Measurements from ENCODE around the gene THADA.

Gene THADA

DNA sequence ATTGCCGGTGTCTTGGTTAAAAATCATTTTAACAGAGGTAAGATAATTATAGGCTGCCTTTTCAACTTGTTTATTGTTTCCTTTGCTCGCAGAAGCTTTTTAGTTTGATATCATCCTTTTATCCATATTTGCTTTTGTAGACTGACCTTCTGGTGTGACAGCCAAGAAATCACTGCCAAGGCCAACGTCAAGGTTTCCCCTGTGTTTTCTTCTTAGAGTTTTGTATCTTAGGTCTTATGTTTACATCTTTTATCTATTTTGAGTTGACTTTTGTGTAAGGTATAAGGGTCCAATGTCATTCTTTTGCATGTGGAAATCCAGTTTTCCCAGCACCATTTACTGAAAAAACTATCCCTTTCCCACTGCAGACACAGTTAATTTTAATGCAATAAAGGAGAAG, 240.4 kb downstream of the THADA start:
- no peak for DNase-seq (ENCODE audit: low spot score)

DNA sequence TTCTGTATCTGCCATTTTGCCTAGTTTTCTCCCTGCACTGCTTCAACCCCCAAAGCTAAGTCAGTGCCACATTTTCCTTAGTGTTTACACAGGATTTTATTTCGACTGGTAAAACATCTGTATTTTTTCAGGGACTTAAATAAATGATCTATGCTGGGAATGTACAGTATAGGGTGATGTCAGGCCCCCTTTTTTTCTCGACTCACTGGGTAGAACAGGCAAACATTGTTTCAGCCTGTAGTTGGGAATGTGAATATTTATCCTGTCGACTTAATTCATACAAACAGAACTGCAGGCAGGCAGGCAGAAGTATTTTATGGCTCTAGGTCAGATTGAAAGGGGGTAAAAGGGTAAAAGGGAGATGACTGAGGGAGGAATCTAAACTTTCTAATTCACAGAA, 245.9 kb downstream of the THADA start:
- no peak for DNase-seq (ENCODE audit: low spot score)

DNA sequence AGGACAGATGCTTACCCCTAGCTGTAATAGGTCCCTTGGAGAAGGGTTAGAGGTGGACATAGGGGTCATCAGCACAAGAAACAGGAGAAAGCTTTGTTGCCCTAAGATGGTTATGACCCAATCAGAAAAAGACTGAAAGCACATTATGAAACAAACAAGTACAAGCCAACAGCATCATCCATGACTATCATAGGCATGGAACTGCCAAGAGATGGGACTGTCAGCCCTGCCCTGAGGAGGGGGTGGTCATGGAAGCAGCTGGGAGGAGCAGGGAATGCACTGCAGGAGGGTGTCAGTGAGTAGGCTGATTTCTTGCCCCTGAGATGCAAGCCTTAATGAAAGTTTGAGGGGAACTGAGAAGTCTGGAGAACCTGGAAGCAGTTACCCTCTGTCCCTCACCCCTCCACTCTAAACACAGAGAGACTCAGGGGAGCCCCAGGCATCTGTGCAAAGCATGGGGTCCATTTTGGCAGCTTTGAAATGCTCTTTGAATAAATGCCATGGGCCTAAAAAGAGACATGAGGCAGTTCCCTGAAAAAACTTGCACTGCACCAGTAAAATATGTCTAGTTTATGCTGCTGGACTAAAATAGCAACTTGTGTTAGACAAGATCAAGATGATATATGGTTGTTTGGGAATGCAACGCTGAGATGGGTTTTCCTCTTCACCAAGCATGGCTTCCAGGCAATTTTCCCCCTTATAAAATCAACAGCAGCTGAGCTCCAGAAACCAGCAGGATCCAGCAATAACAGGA, 246.8 kb downstream of the THADA start:
- DNase-seq (ENCODE audit: low spot score), result no peak

DNA sequence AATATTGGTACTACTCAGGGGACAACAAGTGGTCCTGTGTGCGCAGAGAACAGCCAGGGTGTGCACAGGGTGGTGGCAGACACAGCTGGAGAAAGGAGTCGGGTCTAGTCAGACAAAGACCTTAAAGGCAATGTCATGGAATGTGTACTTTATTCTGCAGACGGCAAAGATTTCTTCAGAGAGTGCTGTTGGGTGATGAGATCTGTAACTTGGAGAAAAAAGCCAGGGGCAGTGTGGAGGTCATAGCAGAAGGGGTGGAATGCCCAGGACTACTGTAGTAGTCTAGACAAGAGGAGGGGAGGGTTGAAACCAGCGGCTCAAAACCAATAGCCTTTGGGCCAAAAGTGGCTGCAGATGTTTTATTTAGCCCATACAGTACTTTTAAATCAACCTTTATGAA, 248.1 kb downstream of the THADA start:
- DNase-seq (ENCODE audit: low spot score), result no peak

DNA sequence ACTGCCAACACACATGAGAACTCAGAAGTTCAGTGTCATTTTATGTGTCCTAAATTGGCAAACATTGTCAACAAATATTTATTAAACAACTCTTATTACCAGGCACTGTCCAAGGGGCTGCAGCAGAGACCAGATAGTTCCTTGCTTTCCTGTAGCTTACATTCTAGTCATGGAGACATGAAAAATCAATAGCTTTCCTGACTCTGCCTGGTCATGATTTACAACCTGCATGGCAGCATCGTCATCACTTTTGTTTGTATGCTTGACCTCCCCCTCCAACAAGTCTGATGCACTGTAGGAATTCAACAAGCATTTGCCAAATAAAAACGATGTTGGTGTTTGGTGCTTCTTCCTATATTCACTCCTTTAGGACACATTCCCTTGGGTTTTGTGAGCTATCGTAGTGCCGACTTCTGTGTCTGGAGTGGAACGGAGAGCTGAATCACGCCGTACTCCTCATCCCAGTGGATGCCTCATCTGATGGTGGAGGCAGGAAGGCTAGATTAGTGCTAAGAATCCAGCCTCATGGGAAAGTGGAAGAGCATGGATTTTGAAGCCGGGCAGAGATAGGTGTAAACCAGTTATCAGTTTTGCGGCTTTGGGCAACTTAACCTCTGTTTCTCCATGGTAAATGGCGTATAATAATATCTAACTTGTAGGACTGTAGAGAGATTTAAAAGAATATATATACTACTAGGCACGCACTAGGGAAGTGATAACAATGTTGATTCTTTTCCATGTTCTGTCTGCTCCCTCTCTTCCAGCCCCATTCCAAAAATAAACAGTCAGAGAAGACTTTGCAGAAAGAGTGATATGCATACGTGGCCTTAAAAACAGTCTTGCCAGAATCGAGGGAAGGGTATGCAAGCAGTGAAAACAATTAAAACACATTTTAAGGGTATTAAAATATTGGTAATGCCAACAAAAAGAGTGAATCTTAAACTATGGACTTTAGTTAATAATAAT, 249.0 kb downstream of the THADA start:
- no peak for DNase-seq (ENCODE audit: low spot score)

DNA sequence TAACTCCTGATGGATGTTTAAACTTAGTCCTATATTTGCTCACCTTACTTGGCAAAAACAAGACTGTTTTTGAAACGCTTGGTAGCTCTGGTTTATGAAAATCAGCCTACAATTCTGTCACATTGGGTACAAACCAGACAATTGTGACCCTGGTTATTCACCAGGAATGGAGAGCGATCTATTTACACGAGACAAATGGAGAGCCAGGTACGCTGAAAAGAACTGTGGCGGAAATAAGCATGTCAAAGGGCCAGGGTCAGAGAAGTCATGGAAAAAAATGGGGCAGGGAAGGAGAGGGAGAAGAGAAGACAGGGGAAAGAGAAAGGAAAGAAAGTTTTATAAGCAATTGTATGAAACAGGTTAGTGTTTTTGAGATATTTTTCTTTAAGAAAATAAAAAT, 250.0 kb downstream of the THADA start:
- no peak for DNase-seq (ENCODE audit: low spot score)

DNA sequence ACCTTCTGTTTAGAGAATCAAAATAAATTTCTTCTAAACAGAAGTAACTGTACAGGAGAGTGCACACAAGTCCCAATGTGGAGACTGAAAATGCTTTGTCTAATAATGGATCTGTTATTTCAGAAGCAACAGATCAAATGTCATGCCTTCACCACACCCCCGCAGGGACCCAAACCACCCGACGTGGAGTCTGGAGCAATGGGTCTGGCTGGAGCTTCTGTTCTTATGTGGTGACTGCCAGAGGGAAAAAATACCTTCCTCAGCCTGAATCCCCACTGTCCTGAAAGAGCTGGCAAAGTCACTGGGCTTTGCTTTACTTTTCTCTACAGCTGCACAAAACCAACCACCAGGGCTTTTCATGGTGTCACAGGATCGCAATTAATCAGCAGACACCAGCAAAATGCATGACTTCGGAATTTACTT, 250.4 kb downstream of the THADA start:
- no peak for DNase-seq (ENCODE audit: low spot score)

DNA sequence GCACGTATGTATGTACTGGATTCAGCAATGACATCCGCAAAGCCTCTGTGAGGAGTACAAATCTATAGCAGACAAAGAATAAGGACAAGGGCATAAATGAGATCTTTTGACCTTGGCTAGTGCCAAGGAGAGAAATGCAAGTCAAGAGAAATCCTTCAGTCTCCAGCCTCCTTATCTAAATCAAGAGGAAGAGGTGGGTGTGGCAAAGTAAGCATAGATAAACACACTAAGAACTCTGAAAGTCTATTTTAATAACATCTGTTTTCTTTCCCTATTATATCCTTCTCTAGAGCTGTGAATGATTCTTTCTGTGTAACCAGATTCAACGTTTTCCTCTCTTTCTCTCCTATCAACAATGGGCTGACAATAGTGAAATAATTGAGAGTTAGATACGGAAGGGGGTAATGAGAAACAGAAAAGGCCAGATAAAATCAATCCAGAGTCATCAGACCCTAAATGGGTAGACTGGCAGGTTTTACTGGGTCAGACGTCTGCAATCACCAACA, 250.9 kb downstream of the THADA start:
- no peak for DNase-seq (ENCODE audit: low spot score)

DNA sequence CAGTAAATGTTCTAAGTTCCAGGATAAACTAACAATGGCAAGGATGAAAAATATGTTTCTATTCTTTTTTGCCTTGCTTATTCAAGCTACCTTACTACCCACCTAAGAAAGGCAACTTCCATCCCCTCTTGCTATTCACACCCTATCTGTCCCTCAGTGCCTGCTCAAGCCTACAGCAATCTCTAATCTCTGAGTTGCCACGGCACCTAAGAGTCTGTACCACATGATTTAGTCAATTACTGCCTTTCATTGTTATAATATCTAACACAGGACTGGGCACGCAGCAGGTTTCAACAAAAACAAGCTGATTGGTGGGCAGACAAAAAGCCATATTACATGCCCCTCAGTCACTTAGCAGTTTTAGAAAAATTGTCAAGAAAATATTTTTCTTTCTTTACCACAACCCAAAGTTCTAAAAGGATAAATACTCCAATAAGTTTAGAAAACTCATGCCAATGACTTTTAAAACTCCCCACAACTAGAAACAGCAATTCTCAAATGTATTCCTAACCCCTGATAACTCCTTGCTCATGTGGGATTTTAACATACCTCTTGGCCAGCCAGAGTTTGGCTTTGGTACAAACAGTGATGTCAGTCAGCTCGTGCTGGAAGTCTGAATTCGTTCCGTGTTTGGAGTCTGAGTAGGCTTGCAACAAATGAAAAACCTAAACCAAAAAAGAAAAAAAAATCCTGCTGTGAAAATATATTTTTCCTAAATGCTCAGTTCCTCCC, 252.1 kb downstream of the THADA start:
- DNase-seq (ENCODE audit: low spot score), result no peak

DNA sequence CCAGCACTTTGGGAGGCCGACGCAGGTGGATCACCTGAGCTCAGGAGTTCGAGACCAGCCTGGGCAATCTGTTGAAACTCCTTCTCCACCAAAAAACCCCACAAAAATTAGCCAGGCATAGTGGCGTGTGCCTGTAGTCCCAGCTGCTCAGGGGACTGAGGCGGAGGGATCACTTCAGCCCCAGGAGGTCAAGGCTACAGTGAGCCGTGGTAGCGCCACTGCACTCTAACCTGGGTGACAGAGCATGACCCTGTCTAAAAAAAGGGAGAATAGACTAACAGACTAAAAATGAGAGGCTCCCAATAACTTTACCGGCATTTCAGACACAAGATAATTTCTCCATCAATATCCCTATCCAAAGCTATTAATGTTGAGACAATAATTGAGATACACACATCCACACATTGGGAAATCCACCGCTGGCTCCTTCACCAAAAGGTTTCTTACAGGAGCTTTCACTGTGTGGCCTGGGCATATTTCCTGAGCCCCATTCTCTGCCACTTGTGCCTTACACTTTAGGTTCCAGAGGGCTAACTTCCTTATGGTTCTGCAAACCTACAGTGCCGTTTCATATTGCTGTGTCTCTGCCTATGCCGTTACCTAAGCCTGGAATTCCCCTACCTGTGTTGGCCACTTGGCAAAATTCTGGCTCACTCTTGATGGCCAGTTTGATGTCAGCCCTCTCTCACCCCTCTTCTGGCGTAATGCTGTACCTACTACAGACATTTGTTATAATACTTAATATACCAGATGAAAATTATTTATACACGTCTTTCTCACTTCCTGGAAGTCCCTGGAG, 253.7 kb downstream of the THADA start:
- DNase-seq (ENCODE audit: low spot score), result no peak

DNA sequence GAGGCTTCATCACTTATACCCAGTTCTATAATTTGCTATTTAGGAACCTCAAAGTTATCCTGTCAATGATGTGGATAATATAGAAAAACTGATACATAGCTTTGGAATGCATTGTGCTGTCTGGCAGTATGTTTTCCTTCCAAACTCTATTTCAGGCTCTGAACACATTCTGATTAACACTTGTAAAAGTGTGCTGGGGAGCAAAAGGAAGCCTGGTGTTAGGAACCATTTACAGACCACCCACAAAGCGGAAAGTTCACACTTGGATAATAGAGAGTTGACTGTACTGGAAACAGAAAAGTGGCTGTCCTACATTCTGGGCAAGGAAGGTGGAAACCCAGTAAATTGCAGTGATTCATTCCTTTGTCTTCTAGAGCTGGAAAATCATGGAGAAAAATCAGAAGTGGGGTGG, 254.9 kb downstream of the THADA start:
- DNase-seq (ENCODE audit: low spot score), result no peak

DNA sequence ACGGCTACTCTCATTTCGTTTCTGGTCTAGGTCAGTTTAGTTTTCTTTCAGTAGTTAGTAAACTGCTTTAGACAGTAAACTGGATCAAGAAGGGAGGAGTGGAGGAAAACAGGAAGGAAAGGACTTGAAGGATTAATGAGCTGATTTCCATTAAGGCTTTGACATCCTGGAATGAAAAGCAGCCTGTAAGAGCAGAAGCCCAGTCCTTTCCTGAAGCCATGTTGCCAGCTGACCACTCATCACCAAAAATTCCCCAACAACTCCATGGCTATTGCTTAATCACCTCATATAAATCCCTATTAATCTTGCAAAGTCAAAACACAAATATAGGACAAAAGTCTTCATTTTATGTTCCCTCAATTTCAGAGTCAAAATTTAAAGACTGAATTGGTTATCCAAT, 255.8 kb downstream of the THADA start:
- no peak for DNase-seq (ENCODE audit: low spot score)

DNA sequence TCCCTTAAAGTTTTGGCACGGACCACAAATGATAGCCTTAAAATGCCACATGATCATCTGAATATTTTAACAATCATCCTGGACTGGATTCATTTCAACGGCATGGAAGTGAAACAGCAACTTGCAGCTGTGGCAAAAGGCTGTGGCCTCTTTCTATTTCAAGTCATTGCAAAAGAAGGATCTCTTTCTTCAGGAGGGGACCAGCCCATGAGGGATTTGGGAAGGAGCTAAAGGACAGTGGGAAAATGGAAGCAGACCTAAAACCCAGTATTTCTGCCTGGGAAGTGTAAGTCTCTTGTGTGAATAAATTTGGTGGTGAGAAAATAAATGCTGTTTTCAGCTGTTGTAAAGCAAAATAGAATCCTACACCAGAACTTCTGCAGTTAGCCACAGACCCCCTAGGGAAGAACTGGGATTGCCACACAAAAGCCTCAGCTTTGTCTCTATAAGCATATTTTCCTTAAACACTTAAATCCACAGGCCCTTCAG, 262.1 kb downstream of the THADA start:
- DNase-seq (ENCODE audit: low spot score), result no peak

DNA sequence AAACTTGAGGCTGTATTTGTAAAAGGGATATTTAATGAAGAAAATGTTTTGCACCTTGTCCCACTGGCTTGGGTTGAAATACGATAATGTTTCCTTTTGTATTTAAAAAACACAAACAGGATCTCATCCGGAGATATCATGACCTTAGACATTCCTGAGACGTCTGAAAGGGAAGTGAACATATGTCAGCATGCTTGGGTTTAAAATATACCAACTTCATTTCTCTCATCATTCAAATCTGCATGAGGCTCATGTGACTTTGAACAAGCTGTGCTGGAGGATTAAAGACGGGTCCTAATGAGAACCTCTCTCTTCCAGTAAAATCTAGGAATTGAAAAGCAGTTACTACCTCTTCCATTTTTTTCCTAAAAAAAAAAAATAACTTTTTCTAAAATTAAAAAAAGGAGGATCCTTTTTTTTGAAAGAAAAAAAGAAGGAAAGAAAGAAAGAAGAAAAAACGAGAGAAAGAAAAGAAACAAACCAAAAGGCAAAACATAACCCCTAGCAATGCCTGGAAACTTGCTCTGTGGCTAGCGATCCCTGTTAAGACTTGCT, 262.7 kb downstream of the THADA start:
- no peak for DNase-seq (ENCODE audit: low spot score)

DNA sequence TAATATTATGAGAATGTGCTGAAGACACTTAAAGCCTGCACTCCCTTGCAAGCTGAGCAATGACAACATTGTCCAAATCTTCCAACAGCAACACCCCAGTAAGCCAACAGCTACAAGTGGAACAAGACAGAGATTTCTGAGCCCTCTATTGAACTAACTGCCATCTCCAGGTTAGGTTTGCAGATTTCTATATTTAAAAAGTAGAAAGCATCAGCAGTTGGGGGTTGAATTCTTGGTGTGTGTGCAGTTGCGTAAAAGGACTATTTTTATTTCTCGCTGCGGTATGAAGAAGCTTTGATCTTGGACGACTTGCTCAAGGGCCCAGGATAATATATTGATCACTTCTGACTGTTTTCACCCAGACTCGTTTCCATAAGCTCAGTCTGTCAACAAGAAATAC, 263.2 kb downstream of the THADA start:
- no peak for DNase-seq (ENCODE audit: low spot score)

DNA sequence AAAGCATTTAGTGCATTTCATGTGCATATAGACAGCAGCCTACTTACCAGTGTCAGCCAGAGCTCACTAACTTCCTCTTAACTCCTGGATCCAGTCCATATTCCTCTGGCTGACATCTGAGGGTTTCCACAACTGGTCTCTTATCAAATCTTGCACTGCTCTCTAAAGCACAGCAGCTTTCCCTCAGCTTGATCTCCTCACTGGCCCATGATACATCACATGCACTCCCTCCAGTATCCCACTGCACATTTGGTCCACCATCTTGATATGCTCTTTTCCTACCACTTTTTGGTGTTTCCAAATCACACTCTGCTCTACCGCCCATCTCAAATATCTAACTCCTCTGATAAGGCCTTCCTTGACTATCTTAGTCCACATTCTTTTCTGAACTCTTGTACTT, 264.4 kb downstream of the THADA start:
- DNase-seq (ENCODE audit: low spot score), result no peak

DNA sequence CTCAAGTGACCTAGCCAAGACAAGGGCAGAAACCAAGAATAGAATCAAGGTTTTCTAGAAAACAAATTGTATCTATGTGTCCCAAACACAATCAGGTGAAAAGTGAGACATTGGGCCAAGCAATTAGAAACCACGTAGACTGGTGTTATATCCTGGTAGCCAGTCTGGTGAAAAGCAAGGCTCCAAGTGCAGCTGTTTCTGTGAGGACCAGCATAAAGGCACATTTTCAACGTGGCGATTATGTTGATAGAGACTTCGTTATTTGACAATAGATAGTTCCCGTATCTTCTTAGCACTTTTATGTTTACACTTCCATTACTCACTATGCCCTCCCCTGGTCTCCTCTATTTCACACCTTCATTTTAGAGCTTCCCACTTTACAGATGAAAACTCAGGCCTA, 266.2 kb downstream of the THADA start:
- no peak for DNase-seq (ENCODE audit: low spot score)

DNA sequence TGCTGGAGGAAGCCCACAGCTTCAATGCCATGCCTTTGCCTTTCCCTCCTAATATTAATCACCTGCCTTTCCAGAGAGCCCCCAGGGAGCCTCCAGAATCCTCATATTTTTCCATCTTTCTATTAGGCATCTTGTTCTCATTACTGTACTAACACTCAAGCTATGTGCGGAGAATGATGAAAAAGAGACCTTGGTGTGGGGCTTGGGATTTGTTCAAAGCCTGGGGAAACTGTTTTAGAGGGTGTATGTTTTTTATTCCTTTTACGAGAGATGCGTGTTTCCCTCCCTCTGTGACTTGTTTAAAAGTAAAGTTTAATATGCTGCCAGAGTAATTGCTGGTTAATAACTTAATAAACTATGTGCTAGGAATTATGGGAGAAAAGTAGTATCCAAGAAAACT, 267.0 kb downstream of the THADA start:
- no peak for DNase-seq (ENCODE audit: low spot score)

DNA sequence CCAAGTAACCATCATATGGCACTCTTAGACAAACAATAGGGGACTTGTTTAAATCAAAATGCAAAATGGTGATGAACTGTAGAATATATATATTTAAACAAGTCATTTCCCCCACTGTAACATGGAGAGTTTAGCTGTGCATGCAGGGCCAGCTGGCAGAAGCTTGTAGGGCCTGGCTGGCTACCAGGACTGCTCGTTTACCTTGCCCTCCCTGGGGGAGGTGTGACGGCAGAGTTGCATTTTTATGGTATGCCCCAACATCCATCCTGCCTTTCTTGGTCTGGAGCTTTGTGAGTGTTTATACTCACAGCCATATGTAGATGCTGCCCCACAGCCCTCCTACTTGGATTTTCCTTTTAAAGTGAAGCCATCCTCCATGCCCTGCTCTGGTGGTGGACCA, 267.7 kb downstream of the THADA start:
- no peak for DNase-seq (ENCODE audit: low spot score)

DNA sequence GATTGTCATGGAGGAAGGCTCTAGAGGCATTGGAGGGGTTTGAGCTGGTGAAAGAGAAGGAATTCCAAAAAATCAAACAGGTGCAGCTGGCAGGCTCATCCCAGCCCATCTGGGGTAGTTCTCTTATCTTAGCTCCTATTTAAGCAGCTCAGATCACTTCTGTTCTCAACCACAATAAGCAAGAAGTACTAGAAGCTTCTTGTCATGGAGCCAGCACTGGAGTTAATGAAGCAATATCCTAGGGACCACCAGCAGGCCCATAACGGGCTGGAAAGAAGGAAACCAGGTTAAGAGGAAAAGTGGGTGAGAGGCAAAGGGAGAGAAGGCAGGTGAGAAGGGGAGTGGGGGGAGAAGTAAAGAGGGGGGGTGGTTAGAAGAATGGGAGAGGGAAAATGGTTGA, 268.7 kb downstream of the THADA start:
- no peak for DNase-seq (ENCODE audit: low spot score)
